Astrocyte of the spinal cord (primary cell): Measurements from ENCODE around the gene DOCK11.
"Not testable (repeated sequence)": the region's sequence is repeated elsewhere in the genome, so short reads cannot be mapped to it uniquely, and the experiment has no call there.

Experiments used
- DNase-seq: peaks from one replicate; pipeline ENCODE4 v3.0.0; 2011; ENCODE audit warnings: low read depth, low spot score
- H3K4me3 ChIP-seq: 2 replicates; pipeline ENCODE4 v1.5.1; 2011; ENCODE audit warnings: low read depth, mild to moderate bottlenecking, low read length, moderate library complexity
- in situ Hi-C: cut with HindIII; loops from 2 replicates; pipeline ENCODE4 v1.10.0; 2017; ENCODE audit warnings: low sequenced_read_pairs
- TF ChIP-seq, protein P1 (sequence below): IDR thresholded peaks from 2 replicates; pipeline ENCODE4 v1.5.1; 2012; ENCODE audit warnings: low read depth, mild to moderate bottlenecking, low read length, inconsistent platforms

DOCK11 gene

DNA sequence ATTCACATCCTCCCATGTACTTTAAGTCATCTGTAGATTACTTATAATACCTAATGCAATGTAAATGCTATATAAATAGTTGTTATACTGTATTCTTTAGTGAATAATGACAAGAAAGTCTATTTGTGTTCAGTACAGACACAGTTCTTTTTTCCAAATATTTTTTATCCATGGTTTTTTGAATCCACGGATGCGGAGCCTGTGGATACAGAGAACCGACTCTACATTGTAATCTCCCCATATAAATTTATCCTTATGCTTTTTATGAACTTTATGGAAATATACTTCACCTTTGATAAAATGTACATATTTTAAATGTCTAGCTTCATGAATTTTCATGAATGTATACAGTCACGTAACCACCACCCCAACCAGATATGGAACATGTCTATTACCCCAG lies 88.2 kb downstream of the DOCK11 start:
- no peak overlapping the region for H3K4me3 ChIP-seq
- TF ChIP-seq, protein P1, sequence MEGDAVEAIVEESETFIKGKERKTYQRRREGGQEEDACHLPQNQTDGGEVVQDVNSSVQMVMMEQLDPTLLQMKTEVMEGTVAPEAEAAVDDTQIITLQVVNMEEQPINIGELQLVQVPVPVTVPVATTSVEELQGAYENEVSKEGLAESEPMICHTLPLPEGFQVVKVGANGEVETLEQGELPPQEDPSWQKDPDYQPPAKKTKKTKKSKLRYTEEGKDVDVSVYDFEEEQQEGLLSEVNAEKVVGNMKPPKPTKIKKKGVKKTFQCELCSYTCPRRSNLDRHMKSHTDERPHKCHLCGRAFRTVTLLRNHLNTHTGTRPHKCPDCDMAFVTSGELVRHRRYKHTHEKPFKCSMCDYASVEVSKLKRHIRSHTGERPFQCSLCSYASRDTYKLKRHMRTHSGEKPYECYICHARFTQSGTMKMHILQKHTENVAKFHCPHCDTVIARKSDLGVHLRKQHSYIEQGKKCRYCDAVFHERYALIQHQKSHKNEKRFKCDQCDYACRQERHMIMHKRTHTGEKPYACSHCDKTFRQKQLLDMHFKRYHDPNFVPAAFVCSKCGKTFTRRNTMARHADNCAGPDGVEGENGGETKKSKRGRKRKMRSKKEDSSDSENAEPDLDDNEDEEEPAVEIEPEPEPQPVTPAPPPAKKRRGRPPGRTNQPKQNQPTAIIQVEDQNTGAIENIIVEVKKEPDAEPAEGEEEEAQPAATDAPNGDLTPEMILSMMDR: no peak
- no peak for DNase-seq
- in situ Hi-C loops: no loop called here

DNA sequence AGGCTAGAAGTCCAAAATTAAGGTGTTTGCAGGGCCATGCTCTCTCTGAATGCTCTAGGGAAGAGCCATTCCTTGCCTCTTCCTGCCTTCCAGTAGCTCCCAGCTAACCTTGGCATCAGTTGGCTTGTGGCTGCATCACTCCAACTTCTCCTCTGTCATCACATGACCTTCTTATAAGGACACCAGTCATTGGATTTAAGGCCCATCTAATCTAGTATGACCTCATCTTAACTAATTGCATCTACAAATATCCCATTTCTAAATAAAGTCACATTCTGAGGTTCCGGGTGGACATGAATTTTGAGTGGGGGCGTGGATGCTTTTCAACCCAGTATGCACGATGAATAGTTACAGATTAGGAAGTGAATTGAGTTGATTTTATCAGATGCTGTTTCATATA lies 89.7 kb downstream of the DOCK11 start:
- no peak overlapping the region for H3K4me3 ChIP-seq
- in situ Hi-C loops: no loop called here
- TF ChIP-seq, protein P1: no peak
- DNase-seq: no peak

DNA sequence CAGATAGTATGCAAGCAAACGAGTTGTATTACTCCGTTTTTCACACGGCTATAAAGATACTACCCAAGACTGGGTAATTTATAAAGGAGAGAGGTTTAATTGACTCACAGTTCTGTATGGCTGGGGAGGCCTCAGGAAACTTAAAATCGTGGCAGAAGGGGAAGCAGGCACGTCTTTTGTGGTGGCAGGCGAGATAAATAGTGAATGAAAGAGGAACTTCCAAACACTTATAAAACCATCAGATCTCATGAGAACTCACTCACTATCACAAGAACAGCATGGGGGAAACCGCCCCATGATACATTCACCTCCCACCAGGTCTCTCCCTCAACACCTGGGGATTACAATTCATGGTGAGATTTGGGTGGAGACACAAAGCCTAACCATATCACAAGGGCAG lies 90.6 kb downstream of the DOCK11 start:
- DNase-seq, in situ Hi-C loops, H3K4me3 ChIP-seq: not testable (repeated sequence)

DNA sequence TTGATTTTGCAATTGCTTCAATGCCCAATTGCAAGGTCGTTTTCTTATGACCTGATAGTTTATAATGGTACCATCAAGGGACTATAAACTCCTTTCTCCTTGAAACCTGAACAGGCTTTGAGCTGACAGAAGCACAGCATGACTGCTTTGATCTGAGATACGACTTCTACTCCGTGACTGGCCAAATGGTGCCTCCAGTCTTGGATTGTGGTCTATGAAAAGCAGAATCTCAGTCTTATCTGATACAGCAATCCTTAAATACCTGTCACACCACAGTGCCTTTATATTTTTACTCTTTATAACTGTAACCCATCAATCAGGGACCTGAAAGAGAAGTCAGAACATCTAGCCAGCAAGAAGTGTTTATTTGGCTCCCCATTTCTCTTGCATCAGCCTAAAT lies 93.1 kb downstream of the DOCK11 start:
- in situ Hi-C loops: no loop called here
- TF ChIP-seq, protein P1: no peak
- DNase-seq: no peak
- H3K4me3 ChIP-seq: no peak overlapping the region

DNA sequence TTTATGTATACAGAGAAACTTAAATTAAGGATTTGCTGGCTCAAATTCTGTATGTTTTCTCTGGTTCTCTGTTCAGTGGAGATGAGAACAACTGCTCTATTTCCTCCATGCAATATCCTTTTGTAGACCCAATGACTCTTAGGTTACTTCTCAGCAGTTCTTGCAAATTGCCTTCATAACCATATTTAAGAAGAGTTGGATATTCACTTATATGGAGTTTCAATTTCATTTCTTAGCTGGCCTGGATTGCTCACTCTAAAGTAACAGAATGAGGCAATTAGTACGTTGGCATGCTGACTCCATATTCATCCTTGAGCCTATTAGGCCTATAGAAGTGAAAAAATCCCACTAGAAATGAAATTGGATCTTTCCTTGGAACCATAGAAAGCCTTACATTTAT lies 93.6 kb downstream of the DOCK11 start:
- in situ Hi-C loops: no loop called here
- no peak overlapping the region for H3K4me3 ChIP-seq
- TF ChIP-seq, protein P1: no peak
- DNase-seq: no peak

DNA sequence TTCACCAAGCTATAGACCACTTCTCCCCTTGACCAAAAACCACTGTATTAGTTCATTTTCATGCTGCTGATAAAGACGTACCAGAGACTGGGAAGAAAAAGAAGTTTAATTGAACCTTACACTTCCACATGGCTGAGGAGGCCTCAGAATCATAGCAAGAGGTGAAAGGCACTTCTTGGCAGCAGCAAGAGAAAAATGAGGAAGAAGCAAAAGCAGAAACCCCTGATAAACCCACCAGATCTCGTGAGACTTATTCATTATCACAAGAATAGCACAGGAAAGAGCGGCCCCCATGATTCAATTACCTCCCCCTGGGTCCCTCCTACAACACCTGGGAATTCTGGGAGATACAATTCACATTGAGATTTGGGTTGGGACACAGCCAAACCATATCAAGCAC lies 97.8 kb downstream of the DOCK11 start:
- in situ Hi-C loops: no loop called here
- H3K4me3 ChIP-seq: no peak overlapping the region
- TF ChIP-seq, protein P1: no peak
- DNase-seq: no peak

DNA sequence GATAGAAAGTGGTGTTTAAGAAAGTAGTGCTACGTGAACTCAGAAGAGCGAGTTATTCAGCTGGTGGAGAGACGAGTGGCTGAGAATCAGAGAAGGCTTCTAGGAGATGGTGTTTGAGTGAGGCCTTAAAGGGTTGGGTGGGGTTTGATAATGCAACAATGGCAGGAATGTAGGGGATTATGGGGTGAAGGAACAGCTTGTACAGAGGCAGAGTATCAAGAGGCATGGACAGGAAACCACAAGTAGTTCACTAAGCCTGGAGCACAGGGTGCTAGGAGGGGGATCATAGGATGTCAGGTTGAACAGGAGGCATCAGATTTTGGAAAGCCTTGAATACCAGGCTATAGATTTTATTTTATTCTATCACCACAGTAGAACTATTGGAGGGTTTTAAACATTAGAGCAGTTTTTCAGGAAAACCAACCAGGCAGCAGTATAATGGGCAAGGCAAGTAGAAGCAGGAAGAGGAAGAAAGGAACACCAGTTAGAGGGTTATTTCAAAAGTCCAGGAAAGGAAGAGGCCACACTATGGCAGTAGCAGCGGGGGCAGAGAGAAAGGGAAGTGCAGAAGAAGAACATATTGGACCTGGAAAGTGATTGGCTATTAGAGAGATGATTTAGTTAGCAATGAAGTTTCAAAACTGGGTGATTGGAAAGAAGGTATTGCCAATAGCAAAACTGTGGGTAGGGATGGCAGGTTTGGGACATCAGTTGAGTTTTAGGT lies 99.2 kb downstream of the DOCK11 start:
- DNase-seq: no peak
- TF ChIP-seq, protein P1: no peak
- in situ Hi-C loops: no loop called here
- no peak overlapping the region for H3K4me3 ChIP-seq
